Parathyroid adenoma (tissue), 2 donors: ENCODE results near the gene CCL4.

Experiments
- H2AFZ ChIP-seq: fragments of 300-600 bp; sonication (generic); one replicate; pipeline ENCODE4 v1.7.0; 2017; ENCODE audit warnings: antibody characterized with exemption, mild to moderate bottlenecking
- H3K27ac ChIP-seq: fragments of 300-600 bp; sonication (generic); one replicate; pipeline ENCODE4 v1.7.0; 2017
- H3K27me3 ChIP-seq: fragments of 300-600 bp; sonication (generic); one replicate; pipeline ENCODE4 v1.7.0; 2017; ENCODE audit warnings: low read length; ENCODE audit not compliant: control insufficient read depth, insufficient read depth
- H3K36me3 ChIP-seq: fragments of 300-600 bp; sonication (generic); one replicate; pipeline ENCODE4 v1.7.0; 2017; ENCODE audit warnings: low read length; ENCODE audit not compliant: control insufficient read depth, insufficient read depth
- H3K4me1 ChIP-seq: fragments of 300-600 bp; sonication (generic); one replicate; pipeline ENCODE4 v1.7.0; 2017; ENCODE audit warnings: control low read depth
- H3K4me2 ChIP-seq: fragments of 300-600 bp; sonication (generic); one replicate; pipeline ENCODE4 v1.7.0; 2017; ENCODE audit warnings: low read length
- H3K4me3 ChIP-seq: fragments of 300-600 bp; sonication (generic); one replicate; pipeline ENCODE4 v1.7.0; 2017; ENCODE audit warnings: low read depth, low read length
- H3K79me2 ChIP-seq: fragments of 300-600 bp; sonication (generic); one replicate; pipeline ENCODE4 v1.7.0; 2017; ENCODE audit warnings: control low read depth
- H3K9ac ChIP-seq: fragments of 300-600 bp; sonication (generic); one replicate; pipeline ENCODE4 v1.7.0; 2017; ENCODE audit warnings: mild to moderate bottlenecking
- H3K9me3 ChIP-seq: fragments of 300-600 bp; sonication (generic); one replicate; pipeline ENCODE4 v1.7.0; 2017; ENCODE audit warnings: low read length; ENCODE audit not compliant: control insufficient read depth
- TF ChIP-seq, protein P1 (sequence below): fragments of 300-600 bp; sonication (generic); IDR thresholded peaks from one replicate; pipeline ENCODE4 v1.7.0; 2017; ENCODE audit warnings: antibody characterized with exemption, mild to moderate bottlenecking
- donor health status: primary hyperparathyroidism.

Gene CCL4

DNA sequence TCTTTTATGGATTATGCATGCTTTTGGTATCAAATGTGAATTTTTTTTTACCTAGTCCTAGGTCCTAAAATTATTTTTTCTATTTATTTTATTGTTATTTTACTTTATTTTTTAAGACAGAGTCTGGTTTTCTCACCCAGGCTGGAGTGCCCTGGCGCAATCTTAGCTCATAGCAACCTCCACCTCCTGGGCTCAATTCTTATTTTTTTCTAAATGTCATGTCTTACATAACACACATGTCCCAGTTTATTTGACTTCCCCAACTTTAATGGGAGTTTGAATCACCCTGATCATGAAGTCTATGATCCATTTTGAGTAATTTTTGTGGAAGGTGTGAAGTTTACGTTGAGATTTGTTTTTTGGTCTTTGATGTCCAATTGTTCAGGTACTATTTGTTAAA, 42.8 kb upstream of the CCL4 start:
- Histone ChIP-seq H2AFZ (no peak overlapping the region), H3K4me2 (no peak overlapping the region), H3K79me2 (no peaks in the 10 kb centered on the region), H3K9ac (no peak overlapping the region), H3K4me1 (no peaks in the 10 kb centered on the region), H3K4me3 (no peak overlapping the region), H3K27me3 (no peaks in the 10 kb centered on the region), H3K36me3 (no peaks in the 10 kb centered on the region), H3K9me3 (no peaks in the 10 kb centered on the region), H3K27ac (no peak overlapping the region)
- TF ChIP-seq, protein P1, sequence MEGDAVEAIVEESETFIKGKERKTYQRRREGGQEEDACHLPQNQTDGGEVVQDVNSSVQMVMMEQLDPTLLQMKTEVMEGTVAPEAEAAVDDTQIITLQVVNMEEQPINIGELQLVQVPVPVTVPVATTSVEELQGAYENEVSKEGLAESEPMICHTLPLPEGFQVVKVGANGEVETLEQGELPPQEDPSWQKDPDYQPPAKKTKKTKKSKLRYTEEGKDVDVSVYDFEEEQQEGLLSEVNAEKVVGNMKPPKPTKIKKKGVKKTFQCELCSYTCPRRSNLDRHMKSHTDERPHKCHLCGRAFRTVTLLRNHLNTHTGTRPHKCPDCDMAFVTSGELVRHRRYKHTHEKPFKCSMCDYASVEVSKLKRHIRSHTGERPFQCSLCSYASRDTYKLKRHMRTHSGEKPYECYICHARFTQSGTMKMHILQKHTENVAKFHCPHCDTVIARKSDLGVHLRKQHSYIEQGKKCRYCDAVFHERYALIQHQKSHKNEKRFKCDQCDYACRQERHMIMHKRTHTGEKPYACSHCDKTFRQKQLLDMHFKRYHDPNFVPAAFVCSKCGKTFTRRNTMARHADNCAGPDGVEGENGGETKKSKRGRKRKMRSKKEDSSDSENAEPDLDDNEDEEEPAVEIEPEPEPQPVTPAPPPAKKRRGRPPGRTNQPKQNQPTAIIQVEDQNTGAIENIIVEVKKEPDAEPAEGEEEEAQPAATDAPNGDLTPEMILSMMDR = no peak

DNA sequence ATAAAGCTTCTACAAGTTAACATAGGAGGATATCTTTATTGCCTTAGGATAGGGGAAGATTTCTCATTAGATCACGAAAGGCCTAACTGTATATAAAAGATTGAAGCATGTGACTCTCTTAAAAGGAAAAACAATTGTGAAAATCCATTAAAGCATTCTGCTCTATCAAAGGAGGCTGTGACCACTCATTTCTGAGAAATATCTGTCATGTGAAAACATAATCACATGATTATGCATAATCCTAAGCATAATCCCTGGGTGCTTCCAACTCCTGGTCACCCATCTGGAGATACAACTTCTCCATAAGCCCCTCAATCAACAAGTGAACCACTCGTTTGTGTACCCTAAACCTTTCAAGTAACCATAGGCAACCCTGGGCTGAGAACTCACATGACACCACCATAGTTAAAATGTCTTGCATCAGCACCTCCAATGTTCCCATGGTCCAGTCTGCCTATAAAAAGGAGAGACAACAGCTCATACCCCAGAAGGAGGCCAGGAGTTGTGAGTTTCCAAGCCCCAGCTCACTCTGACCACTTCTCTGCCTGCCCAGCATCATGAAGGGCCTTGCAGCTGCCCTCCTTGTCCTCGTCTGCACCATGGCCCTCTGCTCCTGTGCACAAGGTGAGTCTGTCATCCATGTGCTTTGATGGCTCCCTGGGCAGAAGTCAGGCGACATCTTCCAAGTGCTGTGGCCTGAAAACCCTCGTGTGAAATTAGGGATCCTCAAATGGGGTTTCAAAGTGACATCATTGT, 39.7 kb upstream of the CCL4 start, which contains the start of gene CCL18:
CCL18 (plus strand) TSS at position 487 of the 756 bp plus-strand sequence; CDS start at position 558, 71 bp downstream.
- TF ChIP-seq, protein P1 = no peak

DNA sequence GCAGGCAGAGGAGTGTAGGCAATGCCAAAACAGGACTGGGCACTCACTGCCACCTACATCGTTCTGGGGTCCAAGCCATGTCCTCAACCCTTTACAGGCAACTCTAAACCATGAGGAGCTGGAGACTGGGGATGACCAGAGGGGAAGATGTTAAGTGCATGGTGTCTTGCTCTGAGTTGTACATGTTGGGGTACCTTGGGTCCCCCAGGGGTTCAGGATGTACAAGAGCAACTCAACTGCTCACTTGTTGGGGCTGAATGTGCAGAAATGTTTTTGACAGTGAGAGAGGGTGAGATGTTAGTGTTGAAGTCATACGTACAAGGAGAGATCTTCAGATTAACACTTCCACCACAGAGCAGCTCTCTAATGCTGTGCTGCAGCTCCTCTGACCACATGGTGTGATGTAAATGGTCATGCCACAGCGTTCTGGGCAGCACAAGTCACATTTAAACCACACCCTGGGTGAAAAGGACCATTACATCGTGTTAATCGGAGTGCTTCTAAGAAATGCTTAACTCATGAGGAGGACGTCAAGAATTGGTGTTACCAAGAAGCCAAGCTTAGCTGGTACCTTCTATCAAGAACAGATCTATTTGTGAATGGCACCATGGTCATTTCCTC, 37.2 kb upstream of the CCL4 start:
- Histone ChIP-seq H3K79me2 (no peaks in the 10 kb centered on the region), H3K4me2 (no peak overlapping the region), H3K36me3 (no peaks in the 10 kb centered on the region), H2AFZ (no peak overlapping the region), H3K27ac (no peak overlapping the region), H3K9ac (no peak overlapping the region), H3K9me3 (no peaks in the 10 kb centered on the region), H3K27me3 (no peaks in the 10 kb centered on the region), H3K4me1 (no peaks in the 10 kb centered on the region), H3K4me3 (no peak overlapping the region)
- TF ChIP-seq, protein P1 = no peak

More for the DNA sequence above, 39.7 kb upstream of the CCL4 start, which contains the start of gene CCL18:
- Histone ChIP-seq H3K4me1 (no peaks in the 10 kb centered on the region), H3K9ac (no peak within 1 kb of the TSS), H3K36me3 (no peaks in the 10 kb centered on the region), H3K79me2 (no peaks in the 10 kb centered on the region), H3K4me3 (no peak within 1 kb of the TSS), H2AFZ (no peak within 1 kb of the TSS), H3K27ac (no peak within 1 kb of the TSS), H3K27me3 (no peaks in the 10 kb centered on the region), H3K9me3 (no peaks in the 10 kb centered on the region), H3K4me2 (no peak within 1 kb of the TSS)

DNA sequence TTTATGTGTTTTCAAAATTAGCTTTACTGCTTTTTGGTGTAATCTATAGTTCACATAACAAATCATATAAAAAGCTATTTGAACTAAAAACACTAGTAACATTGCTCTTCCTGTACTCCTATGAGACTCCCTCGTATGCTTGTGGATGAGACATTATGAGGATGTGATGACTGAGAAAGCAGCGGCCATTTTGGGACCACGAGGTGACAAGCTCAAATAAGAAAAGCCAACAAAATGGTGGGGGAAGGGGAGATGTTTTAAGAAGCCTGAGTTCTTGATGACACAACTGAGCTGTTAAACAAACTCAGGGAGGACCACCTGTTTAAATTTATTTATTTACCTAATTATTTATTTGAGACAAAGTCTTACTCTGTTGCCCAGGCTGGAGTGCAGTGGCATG, 35.1 kb upstream of the CCL4 start:
- Histone ChIP-seq H3K27me3 (no peaks in the 10 kb centered on the region), H3K36me3 (no peaks in the 10 kb centered on the region), H3K79me2 (no peaks in the 10 kb centered on the region), H3K4me2 (no peak overlapping the region), H2AFZ (no peak overlapping the region), H3K27ac (no peak overlapping the region), H3K9me3 (no peaks in the 10 kb centered on the region), H3K4me3 (no peak overlapping the region), H3K4me1 (no peaks in the 10 kb centered on the region), H3K9ac (no peak overlapping the region)
- TF ChIP-seq, protein P1 = no peak
